Activated CD4-positive, alpha-beta T cell treated with anti-CD3 and anti-CD28 coated beads, Interleukin-2, Interleukin-4, amounts not matched to agents 100 ng/mL and 50 ng/mL, durations not matched to agents 16 hours and 8 hours (primary cell): ENCODE measurements around the gene PSMB9.
"Not testable (repeated sequence)": the region's sequence is repeated elsewhere in the genome, so short reads cannot be mapped to it uniquely, and the experiment has no call there.

ENCODE experiments used
- DNase-seq: peaks from one replicate; pipeline ENCODE4 v3.0.0-alpha.2; 2020; ENCODE audit warnings: low spot score

PSMB9 gene

GRCh38 chr6:32853541-32854375 lies at the start of gene PSMB9, which contains the start of gene TAP1:
Gene PSMB9 (plus strand): TSS chr6:32854192. CDS start chr6:32854230, 38 bp downstream.
Gene TAP1 (minus strand): TSS chr6:32853704. CDS start chr6:32853636, 68 bp downstream.
- peak; percentile 95 for DNase-seq

- DNase-seq: not testable (repeated sequence)
Measured at GRCh38 chr6:32805404-32805803, 48.6 kb upstream of the PSMB9 start.

DNA sequence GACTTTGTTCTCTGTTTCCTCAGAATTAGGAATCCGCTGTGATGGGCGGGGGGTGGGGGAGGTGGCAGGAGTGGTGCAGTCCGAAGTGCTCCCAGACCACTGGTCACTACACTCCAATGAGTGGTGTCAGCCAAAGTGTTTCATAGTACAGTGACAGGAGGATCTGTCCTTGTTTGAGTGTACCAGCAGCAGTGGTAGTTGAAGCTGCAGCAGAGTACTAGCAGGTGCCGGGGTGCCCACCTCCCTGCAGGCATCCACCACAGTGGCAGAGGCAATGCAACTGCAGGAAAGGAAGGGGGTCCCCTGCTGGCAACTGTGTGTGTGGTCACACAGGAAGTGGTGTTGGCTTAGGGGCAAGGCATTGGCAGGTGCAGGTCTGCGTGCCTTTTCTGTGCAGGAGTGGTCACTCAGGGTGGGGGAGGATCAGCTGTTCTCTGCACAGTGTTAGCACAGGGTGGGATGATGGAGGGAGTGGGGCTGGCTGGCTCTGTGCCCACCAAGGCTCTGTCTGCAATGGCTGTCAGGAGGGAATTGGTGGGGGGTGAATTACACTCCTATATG lies 46.9 kb upstream of the PSMB9 start:
- DNase-seq: no peak

GRCh38 chr6:32809171-32809570 lies 44.8 kb upstream of the PSMB9 start:
- no peak for DNase-seq

- no peak for DNase-seq
Measured at GRCh38 chr6:32814145-32814544, 39.8 kb upstream of the PSMB9 start.

DNA sequence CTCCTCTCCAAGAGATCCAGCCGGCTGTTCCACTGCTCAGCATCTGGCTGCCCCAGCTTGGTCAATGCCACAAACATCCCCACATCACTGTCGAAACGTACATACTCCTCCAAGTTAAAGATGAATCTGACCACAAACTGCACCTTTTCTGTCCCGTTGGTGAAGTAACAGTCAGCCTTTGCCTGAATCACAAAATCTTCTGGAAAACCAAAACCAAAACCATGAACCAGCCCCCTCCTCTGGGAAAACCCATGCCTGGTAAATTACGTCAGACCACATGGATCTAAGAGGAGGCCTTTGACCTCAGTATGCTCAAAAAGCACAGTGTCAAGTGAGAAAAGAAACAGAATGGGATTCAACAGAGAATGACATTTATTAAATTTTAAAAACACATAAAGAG lies 38.9 kb upstream of the PSMB9 start:
- DNase-seq: no peak

DNA sequence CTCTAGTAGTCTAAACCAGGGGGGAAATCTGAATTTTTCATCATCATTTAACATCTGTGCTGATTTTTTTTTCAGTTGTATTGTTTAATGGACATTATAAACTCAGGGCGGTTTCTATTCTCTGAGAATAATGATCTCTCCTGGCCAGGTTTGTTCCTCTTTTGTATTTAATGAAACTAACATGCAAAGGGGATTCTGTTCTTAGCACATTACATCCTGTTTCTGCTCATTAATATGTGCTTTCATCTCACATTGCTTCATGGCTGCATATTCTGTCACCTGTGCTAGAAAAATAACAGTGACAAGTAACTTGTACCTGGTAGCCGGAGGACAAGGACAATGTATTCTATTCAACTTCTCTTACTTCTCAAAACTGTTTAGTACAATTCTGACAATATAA lies 38.0 kb upstream of the PSMB9 start:
- no peak for DNase-seq

- DNase-seq: peak; percentile 37
Measured at GRCh38 chr6:32816746-32817204, 37.2 kb upstream of the PSMB9 start, which contains the start of gene HLA-DOB. Gene HLA-DOB (minus strand): TSS chr6:32817002. CDS start chr6:32816951, 51 bp downstream.

DNA sequence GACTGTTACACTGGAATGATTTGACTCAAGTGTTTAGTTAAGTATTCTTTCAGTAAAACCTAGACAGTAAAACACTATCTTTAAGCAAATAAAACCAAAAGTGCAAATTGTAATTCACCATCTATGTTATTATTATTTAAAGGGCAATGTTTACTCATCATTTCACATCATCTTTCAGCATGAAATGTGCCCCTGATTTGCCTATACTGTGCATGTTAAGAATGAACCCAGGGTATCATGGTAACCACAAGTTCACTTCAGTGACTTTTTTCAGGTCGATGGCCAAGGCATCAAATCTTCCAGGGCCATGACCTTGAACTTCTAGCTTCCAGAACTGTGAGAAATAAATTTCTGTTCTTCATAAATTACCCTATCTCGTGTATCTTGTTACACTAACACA lies 35.1 kb upstream of the PSMB9 start:
- DNase-seq: no peak

DNA sequence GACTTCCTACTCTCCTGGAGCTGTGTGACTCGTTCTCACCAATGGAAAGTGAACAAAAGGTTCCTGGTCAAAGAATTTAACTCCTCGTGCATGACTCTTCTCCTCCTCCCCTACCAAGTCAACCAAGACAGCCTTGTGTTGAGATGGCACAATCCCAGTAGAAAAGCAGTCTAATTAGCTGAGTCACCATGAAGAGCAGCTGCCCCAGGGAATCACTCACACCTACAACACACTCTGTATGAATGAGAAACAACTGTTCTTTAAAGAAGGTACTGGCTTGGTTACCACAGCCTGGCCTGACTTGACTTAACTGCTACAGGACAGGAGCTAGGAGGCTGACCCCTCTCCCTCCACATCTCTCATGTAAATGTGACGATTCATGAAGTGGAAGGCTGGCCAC lies 34.3 kb upstream of the PSMB9 start:
- no peak for DNase-seq

GRCh38 chr6:32825966-32826365 lies 28.0 kb upstream of the PSMB9 start:
- DNase-seq: no peak

GRCh38 chr6:32827025-32827424 lies 27.0 kb upstream of the PSMB9 start:
- DNase-seq: no peak

GRCh38 chr6:32829495-32829894 lies 24.5 kb upstream of the PSMB9 start:
- no peak for DNase-seq

DNA sequence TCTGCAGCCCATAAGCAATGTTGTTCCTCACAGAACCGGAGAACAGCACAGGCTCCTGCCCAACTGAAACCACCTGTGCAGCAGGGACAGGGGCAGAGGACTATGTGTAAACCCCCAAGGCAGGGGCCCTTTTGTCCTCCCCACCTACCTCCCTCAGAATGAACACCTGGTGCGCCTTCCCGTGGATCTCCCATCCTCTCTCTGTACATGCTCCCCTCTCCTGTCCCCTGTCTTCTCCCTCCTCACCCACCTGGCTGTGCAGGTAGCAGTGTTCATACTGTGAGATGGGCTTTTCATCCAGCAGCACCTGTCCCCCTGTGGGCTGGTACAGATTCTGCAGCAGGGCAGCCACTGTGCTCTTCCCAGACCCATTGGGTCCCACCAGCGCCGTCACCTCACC lies 24.0 kb upstream of the PSMB9 start:
- no peak for DNase-seq

GRCh38 chr6:32830936-32831335 lies 23.1 kb upstream of the PSMB9 start:
- no peak for DNase-seq

GRCh38 chr6:32832535-32832934 lies 21.5 kb upstream of the PSMB9 start:
- no peak for DNase-seq

DNA sequence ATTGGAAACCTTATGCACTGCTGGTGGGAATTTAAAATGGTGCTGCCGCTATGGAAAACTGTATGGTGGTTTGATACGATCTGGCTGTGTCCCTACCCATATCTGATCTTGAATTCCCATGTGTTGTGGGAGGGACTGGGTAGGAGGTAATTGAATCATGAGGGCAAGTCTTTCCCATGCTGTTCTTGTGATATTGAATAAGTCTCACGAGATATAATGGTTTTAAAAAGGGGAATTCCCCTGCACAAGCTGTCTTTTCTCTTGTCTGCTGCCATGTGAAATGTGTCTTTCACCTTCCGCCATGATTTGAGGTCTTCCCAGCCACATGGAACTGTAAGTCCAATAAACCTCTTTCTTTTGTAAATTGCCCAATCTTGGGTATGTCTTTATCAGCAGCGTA lies 20.3 kb upstream of the PSMB9 start:
- DNase-seq: no peak

GRCh38 chr6:32835167-32835893 lies 18.7 kb upstream of the PSMB9 start:
- DNase-seq: no peak

DNA sequence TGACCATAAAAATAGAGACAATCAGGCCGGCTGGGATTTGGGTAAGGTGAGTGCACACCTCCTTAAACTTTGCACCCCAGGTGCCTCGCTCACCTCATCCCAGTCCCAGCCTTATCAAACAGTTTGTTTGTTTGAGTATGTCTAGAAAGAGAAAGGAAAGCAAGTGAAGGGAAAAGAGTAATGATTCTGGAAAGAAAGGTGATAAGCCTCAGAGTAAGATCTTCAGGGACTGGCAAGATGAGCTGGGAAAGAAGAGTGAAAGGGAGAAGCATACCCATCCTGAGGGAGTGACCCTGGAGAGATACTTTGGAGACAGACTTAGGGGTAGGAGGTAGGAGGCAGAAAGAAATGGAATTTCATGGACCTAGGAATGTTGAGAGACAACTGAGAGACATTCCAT lies 17.1 kb upstream of the PSMB9 start:
- DNase-seq: no peak

DNA sequence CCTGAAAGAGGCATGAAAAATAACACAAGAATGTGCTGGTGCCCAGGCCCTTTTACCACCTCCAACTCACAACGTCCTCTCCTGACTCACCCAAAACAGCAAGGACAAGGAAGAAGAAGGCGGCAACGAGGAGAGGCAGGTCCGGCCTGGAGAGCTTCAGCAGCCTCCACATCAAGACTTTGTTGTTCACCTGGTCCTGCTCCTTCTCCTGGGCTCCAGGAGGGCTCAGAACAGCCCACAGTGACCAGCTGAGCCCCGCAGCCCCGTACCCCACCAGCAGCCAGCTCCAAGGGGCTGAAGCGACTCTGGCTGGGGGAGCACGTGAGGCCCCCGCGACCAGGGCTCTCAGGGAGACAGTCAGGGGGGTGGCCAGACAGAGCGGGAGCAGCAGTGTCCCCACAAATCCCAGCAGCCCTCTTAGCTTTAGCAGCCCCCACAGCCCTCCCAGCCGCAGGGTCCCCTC lies 16.3 kb upstream of the PSMB9 start:
- DNase-seq: no peak

- DNase-seq: peak; percentile 98
Measured at GRCh38 chr6:32838114-32838958, 15.7 kb upstream of the PSMB9 start, which contains the start of gene TAP2. Gene TAP2 (minus strand): TSS chr6:32838739. CDS start chr6:32838233, 506 bp downstream.

DNA sequence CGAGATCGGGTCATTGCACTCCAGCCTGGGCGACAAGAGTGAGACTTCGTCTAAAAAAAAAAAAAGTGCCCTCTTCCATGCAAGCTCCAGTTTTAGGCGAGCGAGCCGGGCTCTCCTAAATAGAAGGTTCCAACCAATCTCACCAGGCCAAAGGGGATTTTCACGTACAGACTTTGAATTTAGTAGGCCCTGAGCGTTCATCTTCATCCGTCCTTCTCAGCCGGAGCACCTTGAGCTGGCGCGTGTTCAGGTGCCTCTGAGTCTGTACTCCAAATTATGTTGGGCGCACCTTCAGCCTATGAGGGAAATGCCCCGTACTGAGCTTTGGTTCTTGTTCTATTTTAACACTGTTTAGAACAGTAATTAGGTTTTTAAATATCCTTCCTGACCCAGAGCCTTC lies 14.6 kb upstream of the PSMB9 start:
- DNase-seq: no peak
